Measurements from ENCODE around the gene SLC35A3. TPM values are rescaled to one million over a fixed set of nuclear protein-coding genes. Genes with fewer than 3 reads are reported as not detected.

SLC35A3 gene
- polyA plus RNA-seq, 1 donor (not counting 4 experiments of a cell fraction or from before 2014, with no cell fraction given), result 25.9 TPM

DNA sequence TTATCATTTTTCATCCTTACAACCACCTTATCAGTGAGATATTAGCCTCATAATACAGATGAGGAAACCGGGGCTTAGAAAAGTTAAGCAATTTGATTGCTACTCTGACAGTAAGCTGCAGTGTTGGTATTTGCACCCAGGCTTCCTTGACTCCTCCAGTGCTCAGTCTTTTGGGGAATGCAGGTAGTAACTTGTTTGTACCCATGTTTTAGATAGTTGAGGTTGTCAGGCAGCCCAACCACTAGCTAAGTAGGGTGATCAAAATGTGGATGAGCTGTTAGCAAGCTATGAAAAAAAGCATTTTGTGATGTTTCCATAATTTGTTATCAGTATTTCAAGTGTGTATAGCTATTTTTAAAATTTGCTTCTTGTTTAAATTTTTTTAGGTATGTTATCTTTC, 82.1 kb downstream of the SLC35A3 start:
- peak; percentile 87 for DNase-seq (ENCODE audit: low read depth, low spot score)
- Histone ChIP-seq H3K36me3 (ENCODE audit: control insufficient read depth in 2 of 2, extremely low read depth in 1 of 2, insufficient read depth in 2 of 2, low read length in 2 of 2) (peaks cover 0 to 6% of the 10 kb centered on the region in 2 experiments), H3K9me3 (ENCODE audit: control insufficient read depth, low read depth, low read length) (no peaks in the 10 kb centered on the region), H3K79me2 (ENCODE audit: control insufficient read depth, insufficient read depth, low read length) (peaks cover 82% of the 10 kb centered on the region), H4K20me1 (ENCODE audit: control insufficient read depth, extremely low read depth, insufficient read depth, low read length) (no peaks in the 10 kb centered on the region), H3K4me2 (ENCODE audit: control insufficient read depth, extremely low read depth, insufficient read depth, low read depth, low read length) (peak overlapping the region; percentile 64), H3K9ac (ENCODE audit: control insufficient read depth, extremely low read depth, insufficient read depth, low read length) (no peak overlapping the region), H3K9me1 (ENCODE audit: control insufficient read depth, extremely low read depth, insufficient read depth, low read length) (peaks cover 3% of the 10 kb centered on the region), H3K27me3 (ENCODE audit: control insufficient read depth, extremely low read depth, insufficient read depth, low read length) (no peaks in the 10 kb centered on the region), H2AFZ (ENCODE audit: control insufficient read depth, low read length) (no peak overlapping the region), H3K27ac (ENCODE audit: control insufficient read depth, insufficient read depth, low read length) (peak overlapping the region; percentile 17), H3K4me3 (ENCODE audit: control insufficient read depth in 2 of 3, extremely low read depth in 1 of 3, insufficient read depth in 2 of 3, low read depth in 1 of 3, low read length in 3 of 3) (no peak overlapping the region), H3K4me1 (ENCODE audit: control insufficient read depth, extremely low read depth, insufficient read depth, low read length) (peaks cover 34% of the 10 kb centered on the region)
- dilution Hi-C loops (cut with MboI; ENCODE audit: extremely low pct_ligation_motif_present, low sequenced_read_pairs), result no loop called here
- no peak for TF ChIP-seq EZH2 (IDR thresholded peaks at IDR 0.05; ENCODE audit: low read length)
- TF ChIP-seq, protein P1, sequence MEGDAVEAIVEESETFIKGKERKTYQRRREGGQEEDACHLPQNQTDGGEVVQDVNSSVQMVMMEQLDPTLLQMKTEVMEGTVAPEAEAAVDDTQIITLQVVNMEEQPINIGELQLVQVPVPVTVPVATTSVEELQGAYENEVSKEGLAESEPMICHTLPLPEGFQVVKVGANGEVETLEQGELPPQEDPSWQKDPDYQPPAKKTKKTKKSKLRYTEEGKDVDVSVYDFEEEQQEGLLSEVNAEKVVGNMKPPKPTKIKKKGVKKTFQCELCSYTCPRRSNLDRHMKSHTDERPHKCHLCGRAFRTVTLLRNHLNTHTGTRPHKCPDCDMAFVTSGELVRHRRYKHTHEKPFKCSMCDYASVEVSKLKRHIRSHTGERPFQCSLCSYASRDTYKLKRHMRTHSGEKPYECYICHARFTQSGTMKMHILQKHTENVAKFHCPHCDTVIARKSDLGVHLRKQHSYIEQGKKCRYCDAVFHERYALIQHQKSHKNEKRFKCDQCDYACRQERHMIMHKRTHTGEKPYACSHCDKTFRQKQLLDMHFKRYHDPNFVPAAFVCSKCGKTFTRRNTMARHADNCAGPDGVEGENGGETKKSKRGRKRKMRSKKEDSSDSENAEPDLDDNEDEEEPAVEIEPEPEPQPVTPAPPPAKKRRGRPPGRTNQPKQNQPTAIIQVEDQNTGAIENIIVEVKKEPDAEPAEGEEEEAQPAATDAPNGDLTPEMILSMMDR (optimal IDR thresholded peaks at IDR 0.05 in 1 of 3, IDR thresholded peaks at IDR 0.05 in 1 of 3, conservative IDR thresholded peaks at IDR 0.05 in 1 of 3; ENCODE audit: extremely low read depth in 1 of 3, insufficient read depth in 2 of 3, low read length in 3 of 3), result no peak
- peak; percentile 82 for FAIRE-seq

DNA sequence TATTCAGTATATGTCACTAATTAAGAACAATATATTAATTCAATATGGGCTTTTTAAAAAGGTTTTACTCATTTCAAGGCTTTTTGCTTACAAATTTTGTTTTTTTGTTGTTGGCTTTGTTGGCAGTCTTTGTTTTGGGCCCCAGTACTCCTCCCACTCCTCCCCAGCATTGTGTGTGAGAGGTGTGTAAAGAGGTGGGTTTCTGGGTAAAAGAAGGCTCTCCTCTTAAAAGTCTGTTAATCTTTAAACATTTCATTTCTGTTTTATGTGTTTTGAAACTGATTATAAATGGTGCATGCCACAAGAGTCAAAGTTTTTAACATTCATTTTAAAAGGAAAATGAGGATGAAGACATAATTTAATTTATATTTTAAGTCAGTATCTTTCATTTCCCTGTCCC, 83.3 kb downstream of the SLC35A3 start:
- H2AFZ ChIP-seq (ENCODE audit: control insufficient read depth, low read length), result no peak overlapping the region
- H3K9ac ChIP-seq (ENCODE audit: control insufficient read depth, extremely low read depth, insufficient read depth, low read length), result no peak overlapping the region
- H3K9me1 ChIP-seq (ENCODE audit: control insufficient read depth, extremely low read depth, insufficient read depth, low read length), result peaks cover 3% of the 10 kb centered on the region
- no peak overlapping the region for H3K4me3 ChIP-seq (ENCODE audit: control insufficient read depth in 2 of 3, extremely low read depth in 1 of 3, insufficient read depth in 2 of 3, low read depth in 1 of 3, low read length in 3 of 3)
- FAIRE-seq (no peak), DNase-seq (ENCODE audit: low read depth, low spot score) (no peak)
- no peak overlapping the region for H3K4me2 ChIP-seq (ENCODE audit: control insufficient read depth, extremely low read depth, insufficient read depth, low read depth, low read length)
- peaks cover 32% of the 10 kb centered on the region for H3K4me1 ChIP-seq (ENCODE audit: control insufficient read depth, extremely low read depth, insufficient read depth, low read length)
- peaks cover 2 to 6% of the 10 kb centered on the region in 2 experiments for H3K36me3 ChIP-seq (ENCODE audit: control insufficient read depth in 2 of 2, extremely low read depth in 1 of 2, insufficient read depth in 2 of 2, low read length in 2 of 2)
- no peaks in the 10 kb centered on the region for H4K20me1 ChIP-seq (ENCODE audit: control insufficient read depth, extremely low read depth, insufficient read depth, low read length)
- peaks cover 80% of the 10 kb centered on the region for H3K79me2 ChIP-seq (ENCODE audit: control insufficient read depth, insufficient read depth, low read length)
- H3K9me3 ChIP-seq (ENCODE audit: control insufficient read depth, low read depth, low read length), result no peaks in the 10 kb centered on the region
- H3K27ac ChIP-seq (ENCODE audit: control insufficient read depth, insufficient read depth, low read length), result no peak overlapping the region
- no peaks in the 10 kb centered on the region for H3K27me3 ChIP-seq (ENCODE audit: control insufficient read depth, extremely low read depth, insufficient read depth, low read length)
- TF ChIP-seq, protein P1 (optimal IDR thresholded peaks at IDR 0.05 in 1 of 3, IDR thresholded peaks at IDR 0.05 in 1 of 3, conservative IDR thresholded peaks at IDR 0.05 in 1 of 3; ENCODE audit: extremely low read depth in 1 of 3, insufficient read depth in 2 of 3, low read length in 3 of 3), result no peak
- no peak for TF ChIP-seq EZH2 (IDR thresholded peaks at IDR 0.05; ENCODE audit: low read length)
- dilution Hi-C loops (cut with MboI; ENCODE audit: extremely low pct_ligation_motif_present, low sequenced_read_pairs), result no loop called here

Measured in keratinocyte (primary cell).